ENCODE measurements around the gene IKZF2.

Gene IKZF2

DNA sequence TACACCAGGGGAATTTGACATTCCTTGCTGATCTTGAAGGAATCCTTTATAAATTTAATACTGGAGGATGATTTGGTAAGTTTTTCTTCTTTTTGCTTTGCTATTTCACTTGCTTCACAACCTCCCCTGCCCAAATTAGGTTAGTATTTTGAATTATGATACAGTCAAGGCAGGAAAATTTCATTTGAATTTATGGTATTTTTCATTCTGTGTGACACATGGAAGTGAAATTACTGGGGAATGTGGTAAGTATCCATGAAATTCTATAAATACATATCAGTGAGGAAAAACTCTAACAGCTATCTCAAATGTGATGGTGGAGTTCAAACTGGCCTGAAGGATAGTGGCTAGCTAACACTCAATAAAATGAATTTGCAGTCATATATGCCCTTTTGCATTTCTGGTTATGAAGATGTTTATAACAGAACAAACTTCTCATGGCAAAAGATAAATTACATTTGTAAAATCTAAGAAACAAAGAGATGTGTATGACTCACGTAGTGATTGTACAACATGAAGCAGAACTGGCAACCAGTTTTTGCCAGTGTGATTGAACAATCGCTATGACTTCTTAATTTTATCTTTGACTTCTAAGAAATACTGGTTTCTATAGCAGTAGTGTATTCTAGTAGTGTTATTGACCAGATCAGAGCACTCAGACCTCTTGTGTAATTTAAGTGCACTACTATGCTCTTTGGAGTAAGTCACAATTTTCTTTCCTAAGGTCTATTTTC, 152.6 kb downstream of the IKZF2 start:
- DNase-seq (ENCODE audit: low spot score): no peak

DNA sequence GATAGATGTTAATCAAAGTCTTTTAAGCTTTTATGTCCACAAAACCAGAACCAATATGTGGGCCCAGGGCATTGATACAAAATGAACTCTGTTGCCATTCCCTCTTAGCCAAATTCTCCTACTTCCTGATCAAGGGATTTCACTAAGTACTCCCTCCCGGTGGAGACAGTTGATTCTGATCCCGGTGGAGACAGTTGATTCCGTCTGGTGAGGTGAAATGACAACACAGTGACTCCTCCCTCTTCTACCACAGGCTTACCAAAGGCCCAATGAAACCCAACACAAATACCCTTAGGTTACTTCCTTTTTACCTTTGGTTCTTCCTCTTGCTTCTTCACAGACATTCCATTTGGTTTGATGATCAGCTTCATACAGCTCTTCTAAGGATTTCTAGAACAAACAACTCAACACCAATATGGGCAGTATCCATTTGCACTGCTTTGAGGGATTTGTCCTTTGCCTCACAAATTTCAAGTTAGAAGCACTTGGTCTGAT, 153.8 kb downstream of the IKZF2 start:
- no peak for DNase-seq (ENCODE audit: low spot score)

DNA sequence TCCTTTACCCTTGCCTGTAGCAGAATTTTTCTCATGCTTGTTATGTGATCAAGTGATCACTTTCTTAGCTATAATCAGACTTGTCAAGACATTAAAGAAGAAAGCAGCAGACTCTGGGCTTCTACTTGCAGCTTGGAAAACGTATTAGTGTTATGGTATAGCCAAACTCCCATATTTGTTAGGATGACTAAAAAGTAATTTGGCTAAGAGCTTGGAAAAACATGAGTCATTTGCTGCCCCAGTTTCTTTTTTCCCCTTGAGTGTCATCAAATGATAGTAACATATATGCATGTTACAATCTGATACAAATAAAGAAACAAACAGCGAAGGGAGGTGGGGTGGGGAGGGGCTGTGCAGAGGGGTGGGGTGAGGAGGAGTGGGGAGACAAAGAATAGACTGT, 155.5 kb downstream of the IKZF2 start:
- DNase-seq (ENCODE audit: low spot score): no peak

DNA sequence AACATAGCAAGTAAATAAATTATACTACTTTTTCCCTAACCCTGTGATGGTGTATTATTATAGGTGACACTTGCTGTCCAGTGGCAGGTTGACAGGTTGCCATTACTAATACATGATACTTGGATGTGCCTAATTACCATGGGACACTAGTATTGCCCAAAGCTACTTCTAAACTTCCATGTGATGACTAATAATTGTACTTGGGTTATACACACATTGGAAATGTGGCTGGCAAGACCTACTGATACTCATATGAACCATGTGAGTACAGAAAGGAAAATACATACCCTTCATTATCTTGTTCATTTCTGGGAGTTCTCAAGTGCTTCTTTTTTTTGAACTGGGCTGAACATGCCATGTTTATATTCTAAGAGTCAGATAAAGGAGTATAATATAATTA, 156.4 kb downstream of the IKZF2 start:
- no peak for DNase-seq (ENCODE audit: low spot score)

DNA sequence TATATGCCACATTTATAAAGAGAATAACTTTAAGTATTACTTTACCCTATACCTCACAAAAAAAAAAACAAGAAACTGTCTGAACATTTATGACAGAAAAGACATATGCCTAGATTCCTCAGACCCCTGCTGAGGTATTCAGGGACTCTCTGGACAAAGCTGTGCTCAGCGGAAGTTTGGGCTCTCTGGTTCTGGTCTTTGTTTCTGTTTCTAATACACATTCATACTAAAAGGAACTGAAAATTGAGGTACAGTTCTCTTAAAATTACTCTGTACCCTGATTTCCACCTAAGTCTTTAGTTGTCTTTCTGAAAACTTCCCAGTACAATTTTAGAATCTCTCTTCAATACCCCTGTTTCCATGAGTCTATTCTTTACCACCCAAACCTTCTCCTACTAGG, 160.3 kb downstream of the IKZF2 start:
- DNase-seq (ENCODE audit: low spot score): no peak

DNA sequence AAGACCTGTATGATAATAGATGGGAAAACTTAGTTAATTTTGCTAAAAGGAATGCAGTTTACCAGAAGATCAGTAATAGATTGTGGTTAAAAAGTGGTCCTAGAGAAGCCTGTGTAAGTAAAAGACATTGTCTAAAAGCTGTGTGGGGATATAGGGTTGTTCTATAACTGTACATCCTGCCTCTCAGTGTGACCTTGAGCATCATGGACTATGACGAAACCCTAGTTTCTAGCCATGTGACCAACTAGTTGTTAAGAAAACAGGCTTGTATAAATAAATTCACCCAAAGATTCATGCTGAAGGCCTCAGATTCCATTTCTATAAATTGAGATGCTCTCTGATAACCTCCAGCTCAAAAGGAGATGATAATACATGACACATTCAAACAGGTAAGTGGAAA, 160.7 kb downstream of the IKZF2 start:
- no peak for DNase-seq (ENCODE audit: low spot score)

DNA sequence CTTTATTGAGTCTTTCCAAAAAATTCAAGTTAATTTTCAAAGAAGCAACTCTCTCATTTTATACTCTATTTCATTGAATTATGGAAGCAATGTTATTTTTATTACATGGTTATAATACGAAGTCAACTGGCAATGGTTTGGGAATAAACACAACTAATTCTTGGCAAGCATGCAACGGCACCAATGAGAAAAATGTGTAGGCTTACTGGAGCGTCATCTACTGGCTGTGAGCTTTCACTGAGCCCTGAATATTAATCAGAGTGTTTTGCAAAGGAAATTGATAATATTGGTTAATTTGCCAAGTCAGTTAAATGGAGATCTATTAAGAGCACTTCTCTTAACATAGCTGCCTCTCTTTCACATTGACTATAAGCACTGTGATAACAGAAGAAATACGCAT, 163.9 kb downstream of the IKZF2 start:
- DNase-seq (ENCODE audit: low spot score): no peak

DNA sequence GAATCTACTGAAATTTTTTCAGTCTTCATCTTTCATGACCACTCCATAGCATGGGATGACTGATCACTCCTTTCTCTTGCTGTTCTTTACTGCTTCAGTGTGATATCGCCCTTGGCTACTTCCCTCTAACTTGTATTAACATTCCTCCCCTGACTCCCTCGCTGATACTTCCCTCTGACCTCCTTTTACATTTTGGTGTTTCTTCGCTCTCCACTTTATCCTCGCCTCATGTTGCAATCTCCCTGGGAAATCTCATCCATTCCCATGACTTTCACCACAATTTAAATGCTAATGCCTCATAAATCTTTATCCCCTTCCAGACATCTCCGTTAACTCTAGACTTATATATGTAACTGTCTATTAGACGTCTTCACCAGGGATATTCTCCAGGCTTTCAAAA, 167.3 kb downstream of the IKZF2 start:
- no peak for DNase-seq (ENCODE audit: low spot score)

DNA sequence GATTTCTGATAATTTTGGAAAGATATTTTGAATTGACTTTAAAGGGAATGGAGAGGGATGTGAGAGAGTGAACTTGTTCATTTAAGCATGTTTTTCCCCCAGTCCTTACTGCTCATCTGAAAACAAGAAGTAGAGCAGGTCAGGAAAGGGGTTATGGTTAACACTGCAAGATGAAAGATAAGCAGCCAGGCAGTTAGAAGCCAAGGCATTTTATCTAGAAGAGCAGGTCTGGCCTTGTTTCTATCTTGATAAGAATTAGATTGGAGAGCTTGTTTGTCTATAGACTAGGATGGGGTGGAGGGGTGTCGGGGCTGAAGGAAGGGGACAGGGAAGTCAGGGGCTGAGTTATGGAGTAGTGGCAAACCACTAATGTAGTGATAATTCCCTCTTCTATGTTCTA, 171.6 kb downstream of the IKZF2 start:
- no peak for DNase-seq (ENCODE audit: low spot score)

DNA sequence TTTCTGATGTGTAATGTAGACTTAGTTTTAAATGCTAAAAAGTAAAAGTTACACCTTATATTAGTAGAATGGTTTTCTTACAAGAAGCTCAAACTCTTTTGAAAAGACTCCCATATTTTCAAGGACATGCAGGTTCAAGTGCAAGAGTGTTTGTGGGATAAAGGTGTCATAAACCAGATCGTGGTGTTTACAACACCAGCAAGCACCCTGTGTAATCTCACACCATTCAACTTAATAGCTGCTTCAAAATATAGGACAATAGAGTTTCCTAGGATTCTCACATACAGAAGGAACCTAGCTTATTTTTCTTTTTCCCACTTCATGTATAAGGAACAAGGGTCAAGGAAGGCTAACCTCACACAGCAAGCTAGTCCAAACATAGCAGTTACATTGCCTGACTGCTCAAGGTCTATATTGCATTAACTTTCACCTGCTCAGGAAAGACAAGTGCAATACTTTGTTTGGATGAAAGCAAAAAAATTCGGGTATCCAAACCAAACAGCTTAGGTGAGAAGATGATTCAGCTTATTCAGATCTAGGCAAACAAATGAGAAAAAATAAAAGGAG, 172.3 kb downstream of the IKZF2 start:
- DNase-seq (ENCODE audit: low spot score): no peak

DNA sequence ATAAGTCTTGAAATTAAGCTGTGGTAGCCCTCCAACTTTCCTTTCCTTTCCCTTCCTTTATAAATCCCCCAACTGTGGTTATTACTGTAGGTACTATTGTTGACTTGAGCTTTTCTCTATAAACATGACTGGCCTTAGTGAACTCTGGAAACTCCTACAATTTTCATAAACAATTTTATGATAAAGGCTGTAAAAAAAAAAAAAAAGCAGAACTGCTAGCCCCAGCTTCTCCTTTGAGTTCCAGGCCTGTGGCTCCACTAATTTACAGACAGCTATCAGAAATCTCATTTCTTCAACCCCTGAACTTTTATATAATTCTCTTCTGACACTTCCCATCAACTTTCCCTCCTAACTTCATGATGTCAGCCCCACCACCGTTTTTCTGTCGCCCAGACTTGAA, 174.3 kb downstream of the IKZF2 start:
- no peak for DNase-seq (ENCODE audit: low spot score)

DNA sequence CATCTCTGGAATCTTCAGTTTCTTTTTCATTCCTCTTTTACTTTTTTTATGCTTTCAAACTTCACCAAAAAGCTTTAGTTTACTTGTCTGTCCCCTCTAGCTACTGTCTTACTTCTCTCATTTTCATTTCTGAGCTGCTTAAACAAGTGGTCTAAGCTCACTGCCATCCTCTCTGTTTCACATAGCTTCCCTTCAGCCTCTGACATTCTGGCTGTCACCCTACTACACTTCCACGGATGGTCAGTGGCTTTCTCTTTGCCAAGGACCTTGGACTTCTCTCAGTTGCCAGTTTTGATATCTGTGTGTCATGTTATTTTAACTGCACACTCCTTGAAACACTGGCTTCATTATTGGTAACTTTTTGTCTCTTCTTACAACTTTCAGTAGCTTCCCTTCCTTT, 176.1 kb downstream of the IKZF2 start:
- DNase-seq (ENCODE audit: low spot score): no peak

DNA sequence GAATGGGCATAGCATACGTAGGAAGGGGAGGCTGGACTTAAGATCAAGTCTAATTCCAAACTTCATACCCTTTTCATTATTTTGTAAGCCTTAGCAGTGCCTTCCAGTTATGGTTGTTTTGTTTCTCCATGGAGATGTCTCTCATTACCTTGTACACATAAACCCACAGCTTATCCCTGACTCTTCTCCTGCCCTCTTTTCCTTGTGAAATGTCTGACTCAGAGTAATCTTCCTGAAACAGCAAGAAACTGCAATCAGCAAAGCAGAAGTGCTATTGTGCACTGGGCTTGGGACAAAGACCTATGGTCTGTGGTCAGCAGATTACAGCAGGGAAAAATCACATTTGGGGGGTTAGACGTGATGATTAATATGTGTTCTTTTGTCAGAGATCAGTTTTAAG, 176.7 kb downstream of the IKZF2 start:
- DNase-seq (ENCODE audit: low spot score): no peak

DNA sequence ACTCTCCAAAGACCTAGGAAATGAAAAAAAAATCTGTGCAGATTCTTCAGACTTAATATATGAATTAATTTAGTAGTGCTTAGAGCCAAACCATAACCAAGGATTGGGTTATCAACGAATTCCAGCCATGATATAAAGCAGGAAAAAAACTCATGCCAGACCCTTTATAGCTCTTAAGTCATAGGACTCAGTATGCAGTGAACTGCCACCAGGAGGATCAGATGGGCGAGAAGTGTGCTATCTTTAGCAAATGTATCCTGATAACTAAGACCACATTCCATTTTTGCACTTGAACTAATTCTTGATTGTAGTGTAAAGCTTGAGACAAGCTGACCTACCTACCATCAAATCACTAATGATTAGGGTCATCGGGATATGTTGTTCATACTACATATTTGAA, 178.1 kb downstream of the IKZF2 start:
- no peak for DNase-seq (ENCODE audit: low spot score)

DNA sequence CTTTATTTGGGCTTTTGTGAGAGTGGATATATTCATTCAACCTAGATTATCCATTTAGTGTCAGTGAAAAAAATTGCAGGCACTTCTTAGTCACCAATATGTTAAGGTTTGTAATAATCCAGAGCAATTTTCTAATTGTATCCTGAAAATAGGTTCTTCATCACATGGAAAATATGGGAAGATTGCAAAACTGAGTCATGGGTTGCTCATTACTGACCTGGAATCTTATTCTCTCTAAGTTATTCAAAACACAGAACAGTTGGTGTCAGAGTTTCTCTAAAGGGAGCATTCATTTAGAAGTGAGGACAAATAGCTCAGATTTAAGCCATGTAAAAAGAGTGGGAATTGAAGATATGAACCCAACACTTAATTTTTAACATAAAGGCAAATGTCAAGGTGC, 181.3 kb downstream of the IKZF2 start:
- DNase-seq (ENCODE audit: low spot score): no peak

DNA sequence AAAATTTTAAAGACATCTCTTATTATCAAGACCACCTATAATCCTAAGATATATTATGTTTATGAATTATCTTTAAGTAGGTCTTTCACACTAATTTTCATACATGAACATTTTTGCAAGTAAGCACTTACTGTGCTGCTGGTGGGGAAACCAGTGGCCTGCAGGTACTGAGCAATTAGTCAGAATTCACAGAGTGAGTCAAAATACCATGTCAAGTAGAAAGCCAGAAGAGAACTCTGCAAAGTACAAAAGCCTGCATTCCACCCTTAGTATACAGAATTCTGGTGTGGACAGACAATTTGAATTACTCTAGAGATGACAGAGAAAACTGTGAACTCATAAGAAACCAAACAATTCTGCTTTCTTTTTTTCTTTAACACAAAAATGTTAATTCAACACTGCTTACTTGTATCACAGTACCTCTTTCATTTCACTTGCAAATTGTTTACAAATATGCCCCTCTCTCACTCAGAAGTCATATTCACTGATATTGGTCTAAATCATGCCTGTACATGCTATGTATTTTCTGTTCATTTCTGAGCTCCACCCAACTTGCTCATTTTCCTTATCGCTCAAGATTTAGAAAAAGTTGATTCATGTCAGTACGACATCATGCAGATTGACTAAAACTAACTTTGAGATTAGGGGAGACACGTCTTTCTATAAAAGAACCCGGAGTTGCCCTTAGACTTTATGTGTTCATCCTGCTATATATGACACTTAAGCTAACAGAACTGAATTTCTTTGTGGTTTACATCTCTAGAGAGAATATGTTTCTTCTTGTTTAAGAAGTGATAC, 182.9 kb downstream of the IKZF2 start:
- DNase-seq (ENCODE audit: low spot score): no peak

DNA sequence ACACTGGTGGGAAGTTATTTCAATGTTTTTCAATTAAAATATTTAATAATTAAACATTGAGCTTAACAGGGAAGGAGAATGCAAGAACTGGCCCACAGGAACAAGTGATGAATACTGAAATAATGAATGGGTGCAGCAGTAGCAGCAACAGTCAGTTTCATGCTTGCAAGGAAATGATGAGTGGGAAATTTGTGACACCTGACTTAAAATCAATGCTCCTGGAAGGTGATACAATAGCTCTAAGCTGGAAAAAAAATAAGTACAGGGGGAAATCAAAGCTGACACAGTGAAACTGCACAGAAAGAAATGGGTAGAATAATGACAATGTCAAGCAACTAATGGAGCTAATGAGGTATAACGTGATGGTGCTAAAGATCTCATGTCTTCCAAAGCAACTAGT, 184.5 kb downstream of the IKZF2 start:
- DNase-seq (ENCODE audit: low spot score): no peak

DNA sequence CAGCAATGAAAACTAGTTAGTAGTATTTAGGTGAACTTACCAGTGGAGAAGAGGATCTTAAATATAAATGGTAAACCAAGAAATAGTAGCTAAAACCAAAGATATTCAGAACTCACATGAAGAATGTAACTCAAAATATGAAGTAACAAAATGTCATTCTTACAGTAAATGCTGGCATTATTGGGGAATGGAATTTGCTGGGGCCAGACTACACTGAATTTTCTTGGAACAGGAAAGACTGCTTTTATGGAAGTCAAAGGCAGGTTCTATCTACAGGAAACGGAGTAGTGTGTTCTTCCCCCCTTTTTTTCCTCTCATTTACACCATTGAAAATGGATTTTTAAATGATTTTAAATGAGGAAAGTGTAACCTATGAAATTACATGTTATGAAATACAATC, 188.7 kb downstream of the IKZF2 start:
- DNase-seq (ENCODE audit: low spot score): no peak

DNA sequence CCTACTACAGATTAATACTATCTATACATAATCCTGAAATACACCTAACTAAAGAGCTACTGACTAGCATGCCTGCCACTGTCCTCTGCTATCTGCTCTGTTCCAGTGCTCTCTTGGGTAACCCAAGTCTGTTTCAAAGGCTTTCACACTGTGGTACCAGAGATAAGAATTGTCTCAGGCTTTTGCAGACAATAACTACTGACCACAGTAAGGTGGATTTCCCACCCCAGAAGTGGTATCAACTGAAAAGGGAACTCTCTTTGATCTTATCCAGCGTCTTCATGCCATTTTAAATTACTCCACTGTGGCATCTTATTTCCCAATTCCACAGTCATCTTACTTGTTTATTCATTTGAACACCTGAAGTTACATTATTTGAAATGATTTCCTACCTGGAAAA, 190.2 kb downstream of the IKZF2 start:
- DNase-seq (ENCODE audit: low spot score): no peak

DNA sequence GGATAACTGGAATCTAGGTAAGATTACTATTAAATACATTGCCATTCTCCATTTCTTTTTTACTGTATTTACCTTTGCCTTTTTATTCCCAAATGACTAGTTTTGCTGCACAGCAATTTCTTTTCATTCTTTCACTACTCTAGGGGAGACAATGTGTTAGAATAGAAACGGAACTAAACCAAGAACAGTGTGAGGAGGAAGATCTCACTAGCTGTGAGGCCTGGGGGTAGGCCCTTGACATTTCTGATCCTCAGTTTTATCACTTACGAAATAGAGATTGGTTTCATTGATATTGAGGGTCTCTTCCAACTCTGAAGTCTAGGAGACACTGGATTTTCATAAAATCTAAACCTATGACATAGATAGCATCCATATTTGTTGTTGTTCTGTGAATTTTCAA, 191.1 kb downstream of the IKZF2 start:
- no peak for DNase-seq (ENCODE audit: low spot score)

DNA sequence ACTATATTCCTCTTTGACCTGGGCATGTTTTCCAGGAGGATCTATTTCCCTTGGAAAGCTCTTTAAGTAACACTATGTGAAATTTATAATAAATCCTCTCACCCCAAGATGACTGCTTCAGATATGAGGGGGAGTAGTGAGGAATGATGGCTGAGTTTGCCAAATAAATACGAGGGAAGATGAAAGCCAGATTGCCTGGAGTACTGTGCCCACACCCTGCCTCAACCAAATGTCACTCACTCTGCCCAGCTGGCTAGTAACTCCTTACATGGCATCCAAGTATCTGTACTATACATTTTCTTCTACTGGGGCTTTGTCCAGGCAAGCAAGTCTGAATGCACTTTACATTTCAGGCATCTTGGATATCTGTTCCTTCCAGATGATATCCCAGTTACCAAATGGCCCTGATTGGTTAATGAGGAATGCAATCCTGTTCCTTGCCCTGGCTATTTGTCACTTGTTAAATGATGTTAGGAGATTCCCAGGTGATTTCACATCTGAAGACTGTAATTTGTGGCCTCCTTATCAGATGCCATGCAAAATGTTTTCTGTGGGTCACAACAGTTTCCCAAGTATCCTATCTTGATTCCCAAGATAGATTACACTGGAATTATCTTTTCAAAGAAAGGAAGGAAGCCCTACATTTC, 191.8 kb downstream of the IKZF2 start:
- no peak for DNase-seq (ENCODE audit: low spot score)

DNA sequence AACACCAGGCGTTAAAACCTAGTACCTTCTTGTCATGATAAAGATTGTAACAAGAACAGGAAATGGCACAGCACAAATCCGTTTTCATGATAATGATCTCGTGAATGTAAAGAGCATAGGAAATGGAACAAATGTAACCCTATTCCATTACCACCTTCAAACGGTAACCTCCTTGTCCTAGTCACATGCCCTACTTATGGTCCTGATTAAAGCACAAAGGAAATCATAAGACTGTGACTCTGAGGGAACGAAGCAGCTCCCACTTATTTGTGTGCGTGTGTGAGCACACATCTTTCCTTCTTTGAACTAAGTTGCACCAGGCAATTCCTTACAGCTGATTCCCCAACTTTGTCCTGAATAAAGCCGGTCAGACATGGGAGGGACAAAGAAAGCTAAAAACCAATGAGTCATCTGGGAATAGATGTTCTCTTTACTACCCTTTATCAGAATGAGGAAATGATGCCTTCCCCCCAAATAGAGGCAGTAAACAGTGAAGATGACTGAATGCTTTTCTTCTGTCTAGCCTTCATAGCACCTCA, 192.6 kb downstream of the IKZF2 start:
- no peak for DNase-seq (ENCODE audit: low spot score)

DNA sequence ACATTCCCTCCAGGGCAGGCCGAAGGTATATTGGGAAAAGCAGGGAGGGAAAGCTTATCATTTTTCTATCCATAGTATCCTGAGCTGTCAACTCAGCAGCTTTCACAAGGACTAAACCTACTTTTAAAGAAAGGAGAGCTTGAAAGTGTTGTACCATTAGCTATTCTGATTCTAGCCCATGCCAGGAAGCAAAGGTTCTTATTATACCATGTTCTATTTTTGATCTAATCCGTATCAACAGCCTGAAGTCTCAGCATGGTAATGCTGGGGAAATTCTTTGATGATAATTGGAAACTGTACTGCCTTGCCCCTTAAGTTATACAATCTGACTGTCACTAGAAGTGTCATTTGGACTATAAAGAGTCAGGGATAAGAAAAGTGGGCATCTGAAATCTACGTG, 193.3 kb downstream of the IKZF2 start:
- DNase-seq (ENCODE audit: low spot score): no peak

All from kidney capillary endothelial cell (primary cell).